Measurements from ENCODE around the gene PRSS22.

The PRSS22 gene

GRCh38 chr16:2905241-2905987 is 47.4 kb upstream of the PRSS22 start:
- Histone ChIP-seq H2BK15ac (ENCODE audit: low read length) (no peak overlapping the region), H3K27ac (replicated peaks; ENCODE audit: low read length) (peak overlapping the region; percentile 46), H4K8ac (ENCODE audit: low read depth, low read length) (no peak overlapping the region), H3K9me3 (replicated peaks in 1 of 2; ENCODE audit: control insufficient read depth in 2 of 2, insufficient read depth in 1 of 2, low read depth in 1 of 2, low read length in 2 of 2) (no peaks in the 10 kb centered on the region), H3K9ac (ENCODE audit: low read depth, low read length, poor library complexity) (peak overlapping the region; percentile 93), H2AK5ac (ENCODE audit: low read depth, low read length) (peak overlapping the region; percentile 94), H3K4ac (ENCODE audit: low read length) (no peak overlapping the region), H3K36me3 (replicated peaks in 1 of 2; ENCODE audit: control insufficient read depth in 2 of 2, insufficient read depth in 2 of 2, low read length in 2 of 2) (no peaks in the 10 kb centered on the region), H3K79me1 (ENCODE audit: low read depth, low read length) (no peaks in the 10 kb centered on the region), H2AFZ (ENCODE audit: low read length) (peak overlapping the region; percentile 76), H3K23ac (ENCODE audit: low read depth, low read length, poor library complexity) (peak overlapping the region; percentile 100), H2BK120ac (ENCODE audit: low read depth, low read length) (no peak overlapping the region), H3K4me1 (ENCODE audit: control insufficient read depth in 2 of 2, insufficient read depth in 1 of 2, low read depth in 1 of 2, low read length in 2 of 2) (peaks cover 2 to 3% of the 10 kb centered on the region in 2 donors), H3K4me3 (ENCODE audit: low read length in 2 of 2) (peak overlapping the region; percentile 89 to 93), H3K14ac (ENCODE audit: low read length) (peak overlapping the region; percentile 75), H3K27me3 (ENCODE audit: control insufficient read depth in 3 of 3, insufficient read depth in 3 of 3, low read depth in 1 of 3, low read length in 3 of 3) (peaks cover 0 to 1% (median 0%) of the 10 kb centered on the region in 3 experiments), H2BK5ac (ENCODE audit: low read length) (peak overlapping the region; percentile 82), H2BK12ac (ENCODE audit: low read length) (no peak overlapping the region), H3K4me2 (ENCODE audit: insufficient read depth, low read length, poor library complexity, severe bottlenecking) (peak overlapping the region; percentile 98), H4K91ac (ENCODE audit: low read depth, low read length, poor library complexity) (no peak overlapping the region), H3K18ac (ENCODE audit: low read length) (peak overlapping the region; percentile 97)
- WGBS, 2 donors (ENCODE audit: extremely low coverage in 2 of 2, insufficient read length in 2 of 2, insufficient replicate concordance in 1 of 2): no CpG with 5 or more reads among the region's 51 CpGs
- DNase-seq (ENCODE audit: low spot score): peak; percentile 97

- peak overlapping the region; percentile 41 for H2BK12ac ChIP-seq (ENCODE audit: low read length)
- H3K79me1 ChIP-seq (ENCODE audit: low read depth, low read length): no peaks in the 10 kb centered on the region
- H2AFZ ChIP-seq (ENCODE audit: low read length): peak overlapping the region; percentile 76
- peaks cover 0 to 1% (median 0%) of the 10 kb centered on the region in 3 experiments for H3K27me3 ChIP-seq (ENCODE audit: control insufficient read depth in 3 of 3, insufficient read depth in 3 of 3, low read depth in 1 of 3, low read length in 3 of 3)
- H4K8ac ChIP-seq (ENCODE audit: low read depth, low read length): no peak overlapping the region
- no peaks in the 10 kb centered on the region for H3K9me3 ChIP-seq (replicated peaks in 1 of 2; ENCODE audit: control insufficient read depth in 2 of 2, insufficient read depth in 1 of 2, low read depth in 1 of 2, low read length in 2 of 2)
- H3K23ac ChIP-seq (ENCODE audit: low read depth, low read length, poor library complexity): peak overlapping the region; percentile 100
- H2BK15ac ChIP-seq (ENCODE audit: low read length): peak overlapping the region; percentile 75
- H2AK5ac ChIP-seq (ENCODE audit: low read depth, low read length): peak overlapping the region; percentile 94
- peaks cover 2 to 3% of the 10 kb centered on the region in 2 donors for H3K4me1 ChIP-seq (ENCODE audit: control insufficient read depth in 2 of 2, insufficient read depth in 1 of 2, low read depth in 1 of 2, low read length in 2 of 2)
- H2BK5ac ChIP-seq (ENCODE audit: low read length): peak overlapping the region; percentile 82
- peak overlapping the region; percentile 37 for H3K4ac ChIP-seq (ENCODE audit: low read length)
- H3K9ac ChIP-seq (ENCODE audit: low read depth, low read length, poor library complexity): peak overlapping the region; percentile 93
- H3K27ac ChIP-seq (replicated peaks; ENCODE audit: low read length): peak overlapping the region; percentile 46
- no peaks in the 10 kb centered on the region for H3K36me3 ChIP-seq (replicated peaks in 1 of 2; ENCODE audit: control insufficient read depth in 2 of 2, insufficient read depth in 2 of 2, low read length in 2 of 2)
- peak overlapping the region; percentile 75 for H3K14ac ChIP-seq (ENCODE audit: low read length)
- H2BK120ac ChIP-seq (ENCODE audit: low read depth, low read length): no peak overlapping the region
- peak overlapping the region; percentile 89 to 93 for H3K4me3 ChIP-seq (ENCODE audit: low read length in 2 of 2)
- DNase-seq (ENCODE audit: low spot score): no peak
- H4K91ac ChIP-seq (ENCODE audit: low read depth, low read length, poor library complexity): no peak overlapping the region
- peak overlapping the region; percentile 97 for H3K18ac ChIP-seq (ENCODE audit: low read length)
- no CpG with 5 or more reads among the region's 32 CpGs for WGBS, 2 donors (ENCODE audit: extremely low coverage in 2 of 2, insufficient read length in 2 of 2, insufficient replicate concordance in 1 of 2)
- H3K4me2 ChIP-seq (ENCODE audit: insufficient read depth, low read length, poor library complexity, severe bottlenecking): peak overlapping the region; percentile 98
Observed at GRCh38 chr16:2904922-2905240, 46.9 kb upstream of the PRSS22 start.

GRCh38 chr16:2904100-2904921 is 46.3 kb upstream of the PRSS22 start:
- Histone ChIP-seq H3K9me3 (replicated peaks in 1 of 2; ENCODE audit: control insufficient read depth in 2 of 2, insufficient read depth in 1 of 2, low read depth in 1 of 2, low read length in 2 of 2) (no peaks in the 10 kb centered on the region), H2AK5ac (ENCODE audit: low read depth, low read length) (peak overlapping the region; percentile 94), H3K9ac (ENCODE audit: low read depth, low read length, poor library complexity) (peak overlapping the region; percentile 93), H4K8ac (ENCODE audit: low read depth, low read length) (no peak overlapping the region), H4K91ac (ENCODE audit: low read depth, low read length, poor library complexity) (no peak overlapping the region), H3K4me1 (ENCODE audit: control insufficient read depth in 2 of 2, insufficient read depth in 1 of 2, low read depth in 1 of 2, low read length in 2 of 2) (peaks cover 3 to 4% of the 10 kb centered on the region in 2 donors), H3K36me3 (replicated peaks in 1 of 2; ENCODE audit: control insufficient read depth in 2 of 2, insufficient read depth in 2 of 2, low read length in 2 of 2) (no peaks in the 10 kb centered on the region), H3K18ac (ENCODE audit: low read length) (peak overlapping the region; percentile 97), H3K27ac (replicated peaks; ENCODE audit: low read length) (peak overlapping the region; percentile 60), H3K27me3 (ENCODE audit: control insufficient read depth in 3 of 3, insufficient read depth in 3 of 3, low read depth in 1 of 3, low read length in 3 of 3) (peaks cover 0 to 1% (median 0%) of the 10 kb centered on the region in 3 experiments), H3K23ac (ENCODE audit: low read depth, low read length, poor library complexity) (peak overlapping the region; percentile 100), H3K4ac (ENCODE audit: low read length) (peak overlapping the region; percentile 17), H3K14ac (ENCODE audit: low read length) (peak overlapping the region; percentile 75), H3K4me2 (ENCODE audit: insufficient read depth, low read length, poor library complexity, severe bottlenecking) (peak overlapping the region; percentile 98), H2AFZ (ENCODE audit: low read length) (peak overlapping the region; percentile 76), H2BK120ac (ENCODE audit: low read depth, low read length) (no peak overlapping the region), H2BK15ac (ENCODE audit: low read length) (peak overlapping the region; percentile 75), H3K4me3 (ENCODE audit: low read length in 2 of 2) (peak overlapping the region; percentile 89 to 93), H2BK12ac (ENCODE audit: low read length) (no peak overlapping the region), H3K79me1 (ENCODE audit: low read depth, low read length) (no peaks in the 10 kb centered on the region), H2BK5ac (ENCODE audit: low read length) (peak overlapping the region; percentile 82)
- DNase-seq (ENCODE audit: low spot score): peak; percentile 86
- WGBS, 2 donors (ENCODE audit: extremely low coverage in 2 of 2, insufficient read length in 2 of 2, insufficient replicate concordance in 1 of 2): no CpG with 5 or more reads among the region's 62 CpGs
